HepG2 (cell line): ENCODE data around the gene MUC15. TPM values are rescaled to one million over a fixed set of nuclear protein-coding genes. Genes with fewer than 3 reads are reported as not detected.

ENCODE experiments used
- ATAC-seq: fragments of 200-7000 bp; cut with Tn5 transposase; 3 replicates; pipeline ENCODE4 v1.9.1; 2020; ENCODE audit warnings: mild to moderate bottlenecking, moderate library complexity
- BruUV-seq: library from RNA; stranded (reverse); fragments of 400-500 nt; replicated peaks from 2 replicates; lab custom pipeline; 2021; lab: Mats Ljungman, UMichigan
- CTCF ChIA-PET: fragments of 300-600 bp; formaldehyde crosslinking; extraction: SDS; loops from one replicate; lab custom pipeline; 2021; ENCODE audit warnings: low total read pairs, inconsistent platforms, low intra/inter-chr PET ratio; lab: Yijun Ruan, JAX
- POLR2A ChIA-PET: fragments of 350-600 bp; sonication (Branson Sonifier 250); formaldehyde crosslinking; loops from one replicate; lab custom pipeline; 2020; ENCODE audit warnings: antibody characterized with exemption, inconsistent platforms; lab: Yijun Ruan, JAX
- DNase-seq: peaks from one replicate; pipeline ENCODE4 v3.0.0-alpha.2; 2015; ENCODE audit warnings: low spot score
- FAIRE-seq: peaks from 3 replicates; lab custom pipeline; 2011; peaks lifted over from hg19 to GRCh38; lab: Jason Lieb, UNC
- H2AFZ ChIP-seq: one replicate; pipeline ENCODE4 v1.6.1; 2011; ENCODE audit warnings: low read length, inconsistent platforms
- H3K27ac ChIP-seq: fragments of 300-600 bp; 3 replicates; pipeline ENCODE4 v1.8.0; 2011; ENCODE audit warnings: mixed run types, mild to moderate bottlenecking, mixed read lengths, low read length, inconsistent platforms; ENCODE audit not compliant: insufficient read depth; ENCODE audit errors: extremely low read length
- H3K27me3 ChIP-seq, 2 experiments: fragments of 200-600 bp in 1 of 2; 2 replicates in 1 of 2; 3 replicates in 1 of 2; pipeline versions ENCODE4 v1.6.0 to v1.8.0; 2011; ENCODE audit warnings: low read length in 2 of 2, mild to moderate bottlenecking in 2 of 2, moderate library complexity in 2 of 2, inconsistent platforms in 1 of 2; ENCODE audit not compliant: insufficient read depth in 2 of 2, control insufficient read depth in 1 of 2
- H3K36me3 ChIP-seq, 2 experiments: fragments of 200-600 bp in 1 of 2; replicated peaks in 1 of 2; 2 replicates in 1 of 2; 3 replicates in 1 of 2; pipeline versions ENCODE4 v1.5.1 to v1.8.0; 2011; ENCODE audit warnings: low read length in 2 of 2, inconsistent platforms in 1 of 2; ENCODE audit not compliant: insufficient read depth in 2 of 2, control insufficient read depth in 1 of 2
- H3K4me1 ChIP-seq: 2 replicates; pipeline ENCODE4 v1.5.1; 2012; ENCODE audit warnings: low read length, inconsistent platforms; ENCODE audit not compliant: insufficient read depth
- H3K4me2 ChIP-seq: 2 replicates; pipeline ENCODE4 v1.6.0; 2011; ENCODE audit warnings: low read depth, low read length, inconsistent platforms
- H3K4me3 ChIP-seq, 3 experiments: fragments of 200-600 bp in 1 of 3; sonication (generic), shearing (Covaris generic) in 1 of 3; replicated peaks in 1 of 3; 2 replicates each; pipeline ENCODE4 v1.5.1; 2011 to 2016; ENCODE audit warnings: low read length in 3 of 3, inconsistent platforms in 2 of 3, low read depth in 2 of 3, mild to moderate bottlenecking in 2 of 3, control low read depth in 1 of 3, mixed read lengths in 1 of 3; ENCODE audit not compliant: insufficient read depth in 1 of 3
- H3K79me2 ChIP-seq: one replicate; pipeline ENCODE4 v1.6.1; 2011; ENCODE audit warnings: low read length, inconsistent platforms; ENCODE audit not compliant: insufficient read depth
- H3K9ac ChIP-seq: 2 replicates; pipeline ENCODE4 v1.6.0; 2011; ENCODE audit warnings: mild to moderate bottlenecking, low read depth, low read length, inconsistent platforms; ENCODE audit not compliant: insufficient read depth
- H3K9me3 ChIP-seq: 2 replicates; pipeline ENCODE4 v1.5.1; 2012; ENCODE audit warnings: mild to moderate bottlenecking, low read length
- H4K20me1 ChIP-seq: 2 replicates; pipeline ENCODE4 v1.6.0; 2011; ENCODE audit warnings: inconsistent platforms, mild to moderate bottlenecking, low read length, moderate library complexity; ENCODE audit not compliant: insufficient read depth
- GATAD2A ChIP-seq: IDR thresholded peaks from 2 replicates; pipeline ENCODE4 v1.6.1; 2016
- HNRNPK ChIP-seq: fragments of 200-400 bp; formaldehyde crosslinking; IDR thresholded peaks from 2 replicates; pipeline ENCODE4 v1.6.1; 2018; ENCODE audit warnings: low read length, low read depth, moderate library complexity, mild to moderate bottlenecking; ENCODE audit not compliant: poor library complexity, severe bottlenecking
- PCBP1 ChIP-seq: fragments of 200-400 bp; formaldehyde crosslinking; IDR thresholded peaks from 2 replicates; pipeline ENCODE4 v1.6.1; 2017; ENCODE audit warnings: mild to moderate bottlenecking, low read depth, low read length, borderline replicate concordance
- PCBP2 ChIP-seq: fragments of 200-400 bp; formaldehyde crosslinking; optimal IDR thresholded peaks from 2 replicates; pipeline ENCODE3; 2018; ENCODE audit warnings: low read length, low read depth; ENCODE audit not compliant: poor library complexity, severe bottlenecking
- SP4 ChIP-seq: sonication (generic); formaldehyde crosslinking; IDR thresholded peaks from 2 replicates; pipeline ENCODE4 v1.8.1; 2023; ENCODE audit warnings: mild to moderate bottlenecking, missing genetic modification reagents
- ZNF18 ChIP-seq: sonication (generic); formaldehyde crosslinking; IDR thresholded peaks from 2 replicates; pipeline ENCODE4 v1.8.0; 2022; ENCODE audit warnings: mild to moderate bottlenecking, missing genetic modification reagents; ENCODE audit not compliant: insufficient replicate concordance
- WGBS: methylation state at CpG from one replicate; pipeline ENCODE4 v1.1.6; 2017; ENCODE audit warnings: low lambda C conversion rate; 5-methylcytosine and 5-hydroxymethylcytosine counted together
- in situ Hi-C: cut with HindIII; loops from 2 replicates; pipeline ENCODE4 v1.10.0; 2017; ENCODE audit warnings: low pct_unique_long_range_greater_than_20kb; ENCODE audit not compliant: extremely low pct_ligation_motif_present
- intact Hi-C: fragments of 100-400 bp; cut with micrococcal nuclease; formaldehyde crosslinking; loops from one replicate; pipeline ENCODE4 v1.10.0; 2022; ENCODE audit not compliant: unreplicated experiment
- polyA plus RNA-seq, 8 experiments: library from polyadenylated mRNA; depleted of rRNA in 3 of 8; stranded (reverse) in 7 of 8; unstranded in 1 of 8; fragments of >200 nt; fragmentation: Illumina TruSeq in 4 of 8; extraction: Trizol in 4 of 8; gene quantifications; 2 replicates each; pipeline versions ENCODE4 v1.2.1 to v1.2.3, GENCODE V29; 2011 to 2016; ENCODE audit warnings: low read depth in 4 of 8, missing spikeins in 1 of 8, mixed read lengths in 1 of 8; ENCODE audit not compliant: insufficient read depth in 1 of 8
- total RNA-seq, 5 experiments: library from RNA; depleted of rRNA; stranded (reverse); fragments of >200 nt; fragmentation: Illumina TruSeq; extraction: Trizol; gene quantifications; 2 replicates each; pipeline ENCODE4 v1.2.3, GENCODE V29; 2016; ENCODE audit warnings: low read depth in 1 of 5

The MUC15 gene
- total and polyA plus RNA-seq, 2 of the 13 experiments (the other 11 are each of a cell fraction or from before 2014, with no cell fraction given): 4.5 to 18.0 TPM

GRCh38 chr11:26607725-26608506 is 35.9 kb upstream of the MUC15 start (continued):
- no peak for TF ChIP-seq ZNF18 (CRISPR knock-in tag)

DNA sequence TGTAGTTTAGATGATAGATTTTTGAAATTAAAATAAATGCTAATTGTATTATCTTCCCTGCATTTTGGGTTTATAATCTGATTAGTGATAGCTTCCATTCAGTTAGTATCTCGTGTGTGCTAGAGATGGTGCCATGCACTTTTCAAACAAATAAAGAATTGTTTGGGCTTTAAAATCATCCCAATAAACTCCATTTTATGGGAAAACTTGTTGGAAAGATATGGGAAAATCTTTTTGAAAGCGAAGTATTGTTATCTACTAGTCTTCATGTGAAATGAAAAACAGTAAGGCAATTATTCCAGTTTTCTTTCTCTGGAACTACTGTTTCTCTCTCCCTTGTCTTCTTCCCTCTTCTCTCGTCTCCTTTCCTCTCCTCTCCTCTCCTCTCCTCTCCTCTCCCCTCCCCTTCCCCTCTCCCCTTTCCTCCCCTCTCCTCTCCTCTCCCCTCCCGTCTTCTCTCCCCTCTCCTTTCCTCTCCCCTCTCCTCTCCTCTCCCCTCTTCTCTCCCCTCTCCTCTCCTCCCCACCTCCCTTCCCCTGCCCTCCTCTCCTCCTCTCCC is 27.9 kb upstream of the MUC15 start:
- BruUV-seq: no TSS peak
- Histone ChIP-seq H3K36me3 (no peaks in the 10 kb centered on the region), H3K4me1 (no peaks in the 10 kb centered on the region), H3K9ac (no peak overlapping the region), H3K79me2 (no peaks in the 10 kb centered on the region), H4K20me1 (no peaks in the 10 kb centered on the region), H3K9me3 (no peaks in the 10 kb centered on the region), H3K27me3 (no peaks in the 10 kb centered on the region; a peak in 1 of 5 replicates), H3K4me3 (no peak overlapping the region), H3K27ac (no peak overlapping the region), H2AFZ (no peak overlapping the region), H3K4me2 (no peak overlapping the region)
- DNase-seq: no peak
- intact Hi-C loops: no loop called here
- TF ChIP-seq SP4 (CRISPR knock-in tag) (no peak), PCBP2 (peak; percentile 88), HNRNPK (peak; percentile 79), GATAD2A (CRISPR knock-in tag) (no peak), PCBP1 (0 out of 2 replicates have a peak, but pooled peaks have one; percentile 76)
- CTCF ChIA-PET: no interaction called here
- in situ Hi-C loops: no loop called here
- FAIRE-seq: no peak
- ATAC-seq: no peak
- POLR2A ChIA-PET: no interaction called here
- 37% methylated on average over 3 of the region's 4 CpGs for WGBS
